Colonic mucosa (tissue), 4 donors: ENCODE measurements around the gene RALGPS2. TPM values are rescaled to one million over a fixed set of nuclear protein-coding genes. Genes with fewer than 3 reads are reported as not detected.

ENCODE experiments used
- DNase-seq: peaks from one replicate; pipeline ENCODE4 v3.0.0-alpha.2; 2020
- H3K27ac ChIP-seq: fragments of 200-600 bp; one replicate; pipeline ENCODE4 v1.8.0; 2021
- H3K27me3 ChIP-seq: fragments of 200-600 bp; one replicate; pipeline ENCODE4 v1.8.0; 2021
- H3K36me3 ChIP-seq: fragments of 200-600 bp; one replicate; pipeline ENCODE4 v1.8.0; 2021
- H3K4me1 ChIP-seq: fragments of 200-600 bp; one replicate; pipeline ENCODE4 v1.8.0; 2021; ENCODE audit warnings: mild to moderate bottlenecking
- H3K4me3 ChIP-seq: fragments of 200-600 bp; one replicate; pipeline ENCODE4 v1.8.0; 2021
- H3K9ac ChIP-seq, 2 donors: one replicate each; pipeline ENCODE4 v1.7.0; 2013; ENCODE audit warnings: control low read depth in 2 of 2, low read depth in 2 of 2, low read length in 2 of 2
- H3K9me3 ChIP-seq: fragments of 200-600 bp; one replicate; pipeline ENCODE4 v1.8.0; 2021
- CTCF ChIP-seq: fragments of 200-600 bp; IDR thresholded peaks from one replicate; pipeline ENCODE4 v1.8.0; 2022; ENCODE audit warnings: antibody characterized with exemption, mild to moderate bottlenecking
- intact Hi-C: fragments of 100-400 bp; cut with DNase I; formaldehyde crosslinking; loops from one replicate; pipeline ENCODE4 v1.14.1; 2022
- total RNA-seq, 2 donors: library from RNA; stranded (reverse); fragmentation: NEBNext Ultra II Directional in 1 of 2; extraction: Animal tissue kit (Norgen Biotek cat#: 25700) in 1 of 2; gene quantifications; one replicate each; pipeline ENCODE4 v1.2.1, GENCODE V29; 2021
- donor health status: healthy.
- donor health status: DM: no; HTN: no; CAD: no.
- donor health status: DM: no; HTN: no; CAD: no.

Gene RALGPS2
- total RNA-seq, 2 donors from 2014 or later, result 23.5 to 49.1 TPM

- Histone ChIP-seq H3K27ac (no peak overlapping the region), H3K9me3 (no peaks in the 10 kb centered on the region), H3K36me3 (no peaks in the 10 kb centered on the region), H3K4me1 (no peaks in the 10 kb centered on the region), H3K27me3 (no peaks in the 10 kb centered on the region), H3K4me3 (no peak overlapping the region), H3K9ac (no peak overlapping the region)
- no peak for DNase-seq
- TF ChIP-seq CTCF, result no peak
- intact Hi-C loops, result no loop called here
Observed at GRCh38 chr1:178810585-178810984, 85.5 kb downstream of the RALGPS2 start.

DNA sequence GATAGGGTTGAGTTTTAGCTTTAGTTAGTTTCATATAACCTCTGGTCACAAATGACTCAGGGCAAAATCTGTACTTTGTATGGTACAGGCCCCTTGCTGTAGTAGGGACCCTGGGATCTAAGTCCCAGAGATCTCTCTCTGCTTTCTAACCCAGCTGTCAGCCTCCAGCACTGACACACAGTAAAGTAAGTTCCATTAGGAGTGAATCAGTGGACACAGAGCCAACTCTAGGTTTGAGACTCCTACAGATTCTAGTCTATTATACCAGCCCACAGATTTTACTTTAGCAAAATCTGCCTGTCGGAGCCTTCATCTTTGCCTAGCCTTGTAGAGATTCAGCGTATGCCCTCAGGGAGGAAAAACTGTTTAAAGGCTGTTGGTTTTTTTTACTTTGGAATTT is 93.4 kb downstream of the RALGPS2 start:
- Histone ChIP-seq H3K4me3 (no peak overlapping the region), H3K4me1 (no peaks in the 10 kb centered on the region), H3K27ac (no peak overlapping the region), H3K27me3 (no peaks in the 10 kb centered on the region), H3K9ac (no peak overlapping the region), H3K36me3 (no peaks in the 10 kb centered on the region), H3K9me3 (no peaks in the 10 kb centered on the region)
- intact Hi-C loops, result no loop called here
- TF ChIP-seq CTCF, result no peak
- no peak for DNase-seq

DNA sequence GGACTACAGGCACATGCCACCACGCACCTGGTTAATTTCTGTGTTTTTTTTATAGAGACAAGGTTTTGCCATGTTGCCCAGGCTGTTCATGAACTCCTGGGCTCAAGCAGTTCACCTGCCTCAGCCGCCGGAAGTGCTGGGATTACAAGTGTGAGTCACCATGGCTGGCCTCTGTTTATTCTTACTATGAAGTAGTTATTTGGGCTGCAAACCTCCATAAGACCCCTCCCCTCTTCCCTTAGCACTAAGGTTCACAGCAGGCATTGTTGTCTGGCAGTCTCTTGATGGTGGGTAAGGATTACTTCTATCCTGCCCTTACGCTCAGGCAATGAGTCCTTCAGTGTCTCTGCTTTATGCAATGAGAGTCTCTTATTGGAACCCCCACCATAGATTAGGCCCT is 94.1 kb downstream of the RALGPS2 start:
- TF ChIP-seq CTCF, result no peak
- DNase-seq, result no peak
- no peaks in the 10 kb centered on the region for H3K36me3 ChIP-seq
- intact Hi-C loops, result no loop called here
- H3K9ac ChIP-seq, result no peak overlapping the region
- no peak overlapping the region for H3K27ac ChIP-seq
- no peaks in the 10 kb centered on the region for H3K4me1 ChIP-seq
- H3K27me3 ChIP-seq, result no peaks in the 10 kb centered on the region
- no peaks in the 10 kb centered on the region for H3K9me3 ChIP-seq
- no peak overlapping the region for H3K4me3 ChIP-seq

- Histone ChIP-seq H3K9me3 (no peaks in the 10 kb centered on the region), H3K36me3 (no peaks in the 10 kb centered on the region), H3K27ac (no peak overlapping the region), H3K4me1 (no peaks in the 10 kb centered on the region), H3K27me3 (no peaks in the 10 kb centered on the region), H3K9ac (no peak overlapping the region), H3K4me3 (no peak overlapping the region)
- DNase-seq, result no peak
- intact Hi-C loops, result no loop called here
- no peak for TF ChIP-seq CTCF
Observed at GRCh38 chr1:178821134-178821866, 96.3 kb downstream of the RALGPS2 start.

DNA sequence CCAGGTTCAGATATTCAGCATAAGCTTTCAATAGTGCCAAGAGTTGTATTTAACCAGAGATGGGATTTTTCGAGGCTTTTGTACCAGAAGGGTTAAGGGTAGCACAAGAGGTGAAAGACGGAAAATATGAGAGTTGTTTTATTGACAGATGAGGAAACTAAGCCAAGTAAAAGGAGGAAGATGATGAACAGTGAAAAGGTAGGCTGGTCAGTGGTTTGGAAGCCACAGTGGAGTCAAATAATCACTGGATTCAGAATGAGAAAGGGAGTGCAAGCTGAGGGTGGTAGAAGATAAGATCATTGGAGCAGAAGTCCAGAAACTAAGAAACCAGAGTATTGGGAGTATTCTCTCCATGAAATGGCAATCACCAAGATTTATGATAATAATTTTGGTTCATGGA is 100.1 kb downstream of the RALGPS2 start:
- DNase-seq, result no peak
- H3K36me3 ChIP-seq, result no peaks in the 10 kb centered on the region
- no peak overlapping the region for H3K27ac ChIP-seq
- H3K9me3 ChIP-seq, result no peaks in the 10 kb centered on the region
- H3K4me3 ChIP-seq, result no peak overlapping the region
- intact Hi-C loops, result no loop called here
- no peak overlapping the region for H3K9ac ChIP-seq
- H3K27me3 ChIP-seq, result no peaks in the 10 kb centered on the region
- H3K4me1 ChIP-seq, result no peaks in the 10 kb centered on the region
- TF ChIP-seq CTCF, result no peak
